Fibroblast of lung (primary cell): Measurements from ENCODE around the gene WDR35.

ENCODE experiments used
- EZH2 ChIP-seq: IDR thresholded peaks from 2 replicates; pipeline ENCODE4 v1.5.1; 2012; ENCODE audit warnings: low read length, control low read depth, mild to moderate bottlenecking; ENCODE audit errors: missing control alignments
- TF ChIP-seq, protein P1 (sequence below), 2 donors: IDR thresholded peaks in 1 of 2; conservative IDR thresholded peaks in 1 of 2; 1 replicate in 1 of 2; 2 replicates in 1 of 2; pipeline ENCODE4 v1.5.1; 2011 to 2012; ENCODE audit warnings: low read length in 2 of 2, control low read depth in 1 of 2, inconsistent platforms in 1 of 2, low read depth in 1 of 2, mild to moderate bottlenecking in 1 of 2

DNA sequence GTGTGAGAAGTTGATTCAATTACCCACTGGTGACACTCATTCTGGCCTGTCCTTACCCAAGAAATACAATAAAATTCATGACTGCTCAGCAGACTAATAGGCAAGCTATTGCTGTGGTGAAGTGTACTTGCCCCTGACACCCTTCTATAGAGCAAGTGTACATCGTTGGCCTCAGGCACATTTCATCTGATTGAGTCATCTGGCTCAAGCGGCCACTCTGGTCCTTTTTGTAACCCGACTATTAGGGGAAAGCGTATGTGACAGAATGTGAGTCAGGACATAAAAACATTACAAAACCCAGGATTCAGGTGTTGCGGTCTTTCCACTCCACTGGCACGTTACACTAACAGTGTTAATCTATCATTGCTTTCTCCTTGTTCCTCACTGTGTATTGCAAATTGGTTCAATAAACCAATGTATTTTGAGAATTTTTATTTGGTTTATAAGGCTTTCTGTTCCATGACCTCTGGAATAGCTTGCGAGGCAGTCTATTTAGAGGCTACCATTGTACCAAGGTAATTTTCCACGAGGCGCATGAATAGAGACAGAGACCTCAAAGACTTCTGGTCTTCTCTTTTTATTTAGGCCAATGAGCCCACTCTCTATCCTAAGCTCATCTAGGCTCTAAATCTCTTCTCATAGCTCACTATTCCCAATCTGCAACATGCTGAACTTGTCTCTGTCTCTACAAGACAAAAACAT, 77.9 kb downstream of the WDR35 start:
- TF ChIP-seq, protein P1, sequence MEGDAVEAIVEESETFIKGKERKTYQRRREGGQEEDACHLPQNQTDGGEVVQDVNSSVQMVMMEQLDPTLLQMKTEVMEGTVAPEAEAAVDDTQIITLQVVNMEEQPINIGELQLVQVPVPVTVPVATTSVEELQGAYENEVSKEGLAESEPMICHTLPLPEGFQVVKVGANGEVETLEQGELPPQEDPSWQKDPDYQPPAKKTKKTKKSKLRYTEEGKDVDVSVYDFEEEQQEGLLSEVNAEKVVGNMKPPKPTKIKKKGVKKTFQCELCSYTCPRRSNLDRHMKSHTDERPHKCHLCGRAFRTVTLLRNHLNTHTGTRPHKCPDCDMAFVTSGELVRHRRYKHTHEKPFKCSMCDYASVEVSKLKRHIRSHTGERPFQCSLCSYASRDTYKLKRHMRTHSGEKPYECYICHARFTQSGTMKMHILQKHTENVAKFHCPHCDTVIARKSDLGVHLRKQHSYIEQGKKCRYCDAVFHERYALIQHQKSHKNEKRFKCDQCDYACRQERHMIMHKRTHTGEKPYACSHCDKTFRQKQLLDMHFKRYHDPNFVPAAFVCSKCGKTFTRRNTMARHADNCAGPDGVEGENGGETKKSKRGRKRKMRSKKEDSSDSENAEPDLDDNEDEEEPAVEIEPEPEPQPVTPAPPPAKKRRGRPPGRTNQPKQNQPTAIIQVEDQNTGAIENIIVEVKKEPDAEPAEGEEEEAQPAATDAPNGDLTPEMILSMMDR (conservative IDR thresholded peaks at IDR 0.05 in 1 of 2, IDR thresholded peaks at IDR 0.05 in 1 of 2; ENCODE audit: low read depth in 1 of 2, low read length in 2 of 2), result no peak
- no peak for TF ChIP-seq EZH2
